Central memory CD8-positive, alpha-beta T cell (primary cell): ENCODE data around the gene TOLLIP.
"Not testable (repeated sequence)": the region's sequence is repeated elsewhere in the genome, so short reads cannot be mapped to it uniquely, and the experiment has no call there.

Experiments
- ATAC-seq: fragments of 150-1000 bp; cut with Tn5 transposase; replicated peaks from 2 replicates; pipeline ENCODE4 v1.10.0; 2022; ENCODE audit warnings: mild to moderate bottlenecking, moderate FRiP score, moderate number of reproducible peaks; ENCODE audit not compliant: poor library complexity, severe bottlenecking; ENCODE audit errors: extremely low read depth
- DNase-seq, 2 donors: peaks; one replicate each; pipeline ENCODE4 v3.0.0; 2021; ENCODE audit warnings: low spot score in 2 of 2
- H3K27ac Mint-ChIP-seq: one replicate; pipeline ENCODE4 v1.8.0; 2022; ENCODE audit warnings: low read depth, mild to moderate bottlenecking, moderate library complexity, mixed read lengths
- H3K27me3 Mint-ChIP-seq: one replicate; pipeline ENCODE4 v1.8.0; 2022; ENCODE audit warnings: mixed read lengths
- H3K36me3 Mint-ChIP-seq: one replicate; pipeline ENCODE4 v1.8.0; 2022; ENCODE audit warnings: mild to moderate bottlenecking, moderate library complexity, mixed read lengths; ENCODE audit not compliant: insufficient read depth
- H3K4me1 Mint-ChIP-seq: one replicate; pipeline ENCODE4 v1.8.0; 2022; ENCODE audit warnings: mixed read lengths
- H3K4me3 Mint-ChIP-seq: one replicate; pipeline ENCODE4 v1.8.0; 2022; ENCODE audit warnings: mild to moderate bottlenecking, moderate library complexity, mixed read lengths
- H3K9me3 Mint-ChIP-seq: one replicate; pipeline ENCODE4 v1.8.0; 2022; ENCODE audit warnings: mixed read lengths

TOLLIP gene

GRCh38 chr11:1309498-1310317 is at the start of gene TOLLIP:
TSS of gene TOLLIP (minus strand) at chr11:1309632. CDS start at chr11:1309498, 134 bp downstream.
- peaks cover 32% of the 10 kb centered on the region for H3K4me1 Mint-ChIP-seq
- H3K27ac Mint-ChIP-seq, result peak within 1 kb of the TSS; percentile 90
- no peaks in the 10 kb centered on the region for H3K27me3 Mint-ChIP-seq
- peak within 1 kb of the TSS; percentile 81 for H3K4me3 Mint-ChIP-seq
- peak; percentile 99 for DNase-seq
- peak; percentile 83 for ATAC-seq
- H3K36me3 Mint-ChIP-seq, result peaks cover 24% of the 10 kb centered on the region
- no peaks in the 10 kb centered on the region for H3K9me3 Mint-ChIP-seq

GRCh38 chr11:1358931-1359330 is 49.5 kb upstream of the TOLLIP start:
- not testable (repeated sequence) for H3K4me3 Mint-ChIP-seq, ATAC-seq, H3K4me1 Mint-ChIP-seq, H3K9me3 Mint-ChIP-seq, H3K36me3 Mint-ChIP-seq, H3K27ac Mint-ChIP-seq, DNase-seq
- peaks cover 34% of the 10 kb centered on the region for H3K27me3 Mint-ChIP-seq

GRCh38 chr11:1358286-1358685 is 48.9 kb upstream of the TOLLIP start:
- H3K4me3 Mint-ChIP-seq, result no peak overlapping the region
- H3K27me3 Mint-ChIP-seq, result peaks cover 34% of the 10 kb centered on the region
- H3K4me1 Mint-ChIP-seq, result no peaks in the 10 kb centered on the region
- H3K27ac Mint-ChIP-seq, result no peak overlapping the region
- ATAC-seq (no peak), DNase-seq (no peak)
- H3K9me3 Mint-ChIP-seq, result no peaks in the 10 kb centered on the region
- peaks cover 1% of the 10 kb centered on the region for H3K36me3 Mint-ChIP-seq

- H3K27ac Mint-ChIP-seq, result peak overlapping the region; percentile 3
- no peaks in the 10 kb centered on the region for H3K4me1 Mint-ChIP-seq
- DNase-seq, result no peak
- H3K9me3 Mint-ChIP-seq, result no peaks in the 10 kb centered on the region
- peaks cover 35% of the 10 kb centered on the region for H3K27me3 Mint-ChIP-seq
- H3K36me3 Mint-ChIP-seq, result no peaks in the 10 kb centered on the region
- ATAC-seq, result no peak
- H3K4me3 Mint-ChIP-seq, result no peak overlapping the region
Measured at GRCh38 chr11:1356478-1356960, 47.1 kb upstream of the TOLLIP start.

GRCh38 chr11:1356007-1356435 is 46.6 kb upstream of the TOLLIP start:
- H3K4me3 Mint-ChIP-seq, result no peak overlapping the region
- ATAC-seq, result no peak

GRCh38 chr11:1354125-1354938 is 44.9 kb upstream of the TOLLIP start:
- H3K4me3 Mint-ChIP-seq, result no peak overlapping the region
- no peak for ATAC-seq
- no peaks in the 10 kb centered on the region for H3K9me3 Mint-ChIP-seq
- DNase-seq, result no peak
- no peak overlapping the region for H3K27ac Mint-ChIP-seq
- no peaks in the 10 kb centered on the region for H3K4me1 Mint-ChIP-seq
- H3K36me3 Mint-ChIP-seq, result no peaks in the 10 kb centered on the region
- peaks cover 35% of the 10 kb centered on the region for H3K27me3 Mint-ChIP-seq

More at GRCh38 chr11:1356007-1356435, 46.6 kb upstream of the TOLLIP start:
- peak overlapping the region; percentile 3 for H3K27ac Mint-ChIP-seq
- no peak for DNase-seq
- H3K4me1 Mint-ChIP-seq, result no peaks in the 10 kb centered on the region
- H3K27me3 Mint-ChIP-seq, result peaks cover 35% of the 10 kb centered on the region
- H3K9me3 Mint-ChIP-seq, result no peaks in the 10 kb centered on the region
- no peaks in the 10 kb centered on the region for H3K36me3 Mint-ChIP-seq

- DNase-seq (no peak), ATAC-seq (no peak)
- no peak overlapping the region for H3K4me3 Mint-ChIP-seq
- H3K4me1 Mint-ChIP-seq, result no peaks in the 10 kb centered on the region
- H3K36me3 Mint-ChIP-seq, result no peaks in the 10 kb centered on the region
- H3K9me3 Mint-ChIP-seq, result no peaks in the 10 kb centered on the region
- peak overlapping the region; percentile 68 for H3K27ac Mint-ChIP-seq
- H3K27me3 Mint-ChIP-seq, result peaks cover 35% of the 10 kb centered on the region
Measured at GRCh38 chr11:1353383-1354124, 44.1 kb upstream of the TOLLIP start.

GRCh38 chr11:1352696-1353382 is 43.4 kb upstream of the TOLLIP start:
- no peaks in the 10 kb centered on the region for H3K36me3 Mint-ChIP-seq
- H3K27me3 Mint-ChIP-seq, result peaks cover 35% of the 10 kb centered on the region
- DNase-seq (no peak), ATAC-seq (no peak)
- H3K27ac Mint-ChIP-seq, result peak overlapping the region; percentile 68
- H3K4me1 Mint-ChIP-seq, result no peaks in the 10 kb centered on the region
- H3K9me3 Mint-ChIP-seq, result no peaks in the 10 kb centered on the region
- H3K4me3 Mint-ChIP-seq, result no peak overlapping the region

GRCh38 chr11:1351278-1351937 is 42.0 kb upstream of the TOLLIP start:
- no peak for ATAC-seq
- Mint-ChIP-seq H3K27ac (no peak overlapping the region), H3K27me3 (peaks cover 27% of the 10 kb centered on the region)

GRCh38 chr11:1350086-1350725 is 40.8 kb upstream of the TOLLIP start:
- ATAC-seq (no peak), DNase-seq (no peak)
- H3K36me3 Mint-ChIP-seq, result no peaks in the 10 kb centered on the region
- no peak overlapping the region for H3K4me3 Mint-ChIP-seq
- H3K4me1 Mint-ChIP-seq, result no peaks in the 10 kb centered on the region
- no peaks in the 10 kb centered on the region for H3K9me3 Mint-ChIP-seq
- peaks cover 19% of the 10 kb centered on the region for H3K27me3 Mint-ChIP-seq
- no peak overlapping the region for H3K27ac Mint-ChIP-seq

More at GRCh38 chr11:1351278-1351937, 42.0 kb upstream of the TOLLIP start:
- Mint-ChIP-seq H3K36me3 (no peaks in the 10 kb centered on the region), H3K9me3 (no peaks in the 10 kb centered on the region), H3K4me1 (no peaks in the 10 kb centered on the region), H3K4me3 (no peak overlapping the region)
- no peak for DNase-seq

- no peaks in the 10 kb centered on the region for H3K4me1 Mint-ChIP-seq
Measured at GRCh38 chr11:1349327-1350041, 40.1 kb upstream of the TOLLIP start.

More at GRCh38 chr11:1349327-1350041, 40.1 kb upstream of the TOLLIP start:
- Mint-ChIP-seq H3K27me3 (peaks cover 14% of the 10 kb centered on the region), H3K36me3 (no peaks in the 10 kb centered on the region), H3K27ac (no peak overlapping the region), H3K4me3 (no peak overlapping the region), H3K9me3 (no peaks in the 10 kb centered on the region)
- DNase-seq (no peak), ATAC-seq (no peak)
